GM19025 (cell line): ENCODE measurements around the gene IFNL4.

Source experiments
- ATAC-seq: cut with Tn5 transposase; IDR thresholded peaks from one replicate; pipeline ENCODE4 v1.9.1; 2021; ENCODE audit warnings: mild to moderate bottlenecking, low read depth, moderate library complexity; ENCODE audit not compliant: unreplicated experiment

Gene IFNL4

GRCh38 chr19:39197808-39198207, 50.8 kb downstream of the IFNL4 start:
- ATAC-seq, result no peak

- ATAC-seq, result no peak
Observed at GRCh38 chr19:39196860-39197562, 51.6 kb downstream of the IFNL4 start, which contains the start of gene NCCRP1. Gene NCCRP1, plus strand, starts transcription at chr19:39196964. Its CDS starts 19 bp downstream, at chr19:39196983.

GRCh38 chr19:39196320-39196719, 52.3 kb downstream of the IFNL4 start:
- ATAC-seq, result no peak
